ENCODE data around the gene DYTN.

GRCh38 chr2:206616151-206616550, 102.0 kb downstream of the DYTN start:
- TF ChIP-seq POLR2A (IDR thresholded peaks at IDR 0.05) = no peak
- TF ChIP-seq, protein P1, sequence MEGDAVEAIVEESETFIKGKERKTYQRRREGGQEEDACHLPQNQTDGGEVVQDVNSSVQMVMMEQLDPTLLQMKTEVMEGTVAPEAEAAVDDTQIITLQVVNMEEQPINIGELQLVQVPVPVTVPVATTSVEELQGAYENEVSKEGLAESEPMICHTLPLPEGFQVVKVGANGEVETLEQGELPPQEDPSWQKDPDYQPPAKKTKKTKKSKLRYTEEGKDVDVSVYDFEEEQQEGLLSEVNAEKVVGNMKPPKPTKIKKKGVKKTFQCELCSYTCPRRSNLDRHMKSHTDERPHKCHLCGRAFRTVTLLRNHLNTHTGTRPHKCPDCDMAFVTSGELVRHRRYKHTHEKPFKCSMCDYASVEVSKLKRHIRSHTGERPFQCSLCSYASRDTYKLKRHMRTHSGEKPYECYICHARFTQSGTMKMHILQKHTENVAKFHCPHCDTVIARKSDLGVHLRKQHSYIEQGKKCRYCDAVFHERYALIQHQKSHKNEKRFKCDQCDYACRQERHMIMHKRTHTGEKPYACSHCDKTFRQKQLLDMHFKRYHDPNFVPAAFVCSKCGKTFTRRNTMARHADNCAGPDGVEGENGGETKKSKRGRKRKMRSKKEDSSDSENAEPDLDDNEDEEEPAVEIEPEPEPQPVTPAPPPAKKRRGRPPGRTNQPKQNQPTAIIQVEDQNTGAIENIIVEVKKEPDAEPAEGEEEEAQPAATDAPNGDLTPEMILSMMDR (IDR thresholded peaks at IDR 0.05) = no peak

Measured in adrenal gland (tissue), 5 donors.